HepG2 (cell line): ENCODE results near the gene CCDC85C. TPM values are rescaled to one million over a fixed set of nuclear protein-coding genes. Genes with fewer than 3 reads are reported as not detected.

Experiments
- ATAC-seq: fragments of 200-7000 bp; cut with Tn5 transposase; 3 replicates; pipeline ENCODE4 v1.9.1; 2020; ENCODE audit warnings: mild to moderate bottlenecking, moderate library complexity
- BruUV-seq: library from RNA; stranded (reverse); fragments of 400-500 nt; replicated peaks from 2 replicates; lab custom pipeline; 2021; lab: Mats Ljungman, UMichigan
- CTCF ChIA-PET: fragments of 300-600 bp; formaldehyde crosslinking; extraction: SDS; loops from one replicate; lab custom pipeline; 2021; ENCODE audit warnings: low total read pairs, inconsistent platforms, low intra/inter-chr PET ratio; lab: Yijun Ruan, JAX
- POLR2A ChIA-PET: fragments of 350-600 bp; sonication (Branson Sonifier 250); formaldehyde crosslinking; loops from one replicate; lab custom pipeline; 2020; ENCODE audit warnings: antibody characterized with exemption, inconsistent platforms; lab: Yijun Ruan, JAX
- DNase-seq: peaks from one replicate; pipeline ENCODE4 v3.0.0-alpha.2; 2015; ENCODE audit warnings: low spot score
- FAIRE-seq: peaks from 3 replicates; lab custom pipeline; 2011; peaks lifted over from hg19 to GRCh38; lab: Jason Lieb, UNC
- H2AFZ ChIP-seq: one replicate; pipeline ENCODE4 v1.6.1; 2011; ENCODE audit warnings: low read length, inconsistent platforms
- H3K27ac ChIP-seq: fragments of 300-600 bp; 3 replicates; pipeline ENCODE4 v1.8.0; 2011; ENCODE audit warnings: mixed run types, mild to moderate bottlenecking, mixed read lengths, low read length, inconsistent platforms; ENCODE audit not compliant: insufficient read depth; ENCODE audit errors: extremely low read length
- H3K27me3 ChIP-seq, 2 experiments: fragments of 200-600 bp in 1 of 2; 2 replicates in 1 of 2; 3 replicates in 1 of 2; pipeline versions ENCODE4 v1.6.0 to v1.8.0; 2011; ENCODE audit warnings: low read length in 2 of 2, mild to moderate bottlenecking in 2 of 2, moderate library complexity in 2 of 2, inconsistent platforms in 1 of 2; ENCODE audit not compliant: insufficient read depth in 2 of 2, control insufficient read depth in 1 of 2
- H3K36me3 ChIP-seq, 2 experiments: fragments of 200-600 bp in 1 of 2; replicated peaks in 1 of 2; 2 replicates in 1 of 2; 3 replicates in 1 of 2; pipeline versions ENCODE4 v1.5.1 to v1.8.0; 2011; ENCODE audit warnings: low read length in 2 of 2, inconsistent platforms in 1 of 2; ENCODE audit not compliant: insufficient read depth in 2 of 2, control insufficient read depth in 1 of 2
- H3K4me1 ChIP-seq: 2 replicates; pipeline ENCODE4 v1.5.1; 2012; ENCODE audit warnings: low read length, inconsistent platforms; ENCODE audit not compliant: insufficient read depth
- H3K4me2 ChIP-seq: 2 replicates; pipeline ENCODE4 v1.6.0; 2011; ENCODE audit warnings: low read depth, low read length, inconsistent platforms
- H3K4me3 ChIP-seq, 3 experiments: fragments of 200-600 bp in 1 of 3; sonication (generic), shearing (Covaris generic) in 1 of 3; replicated peaks in 1 of 3; 2 replicates each; pipeline ENCODE4 v1.5.1; 2011 to 2016; ENCODE audit warnings: low read length in 3 of 3, inconsistent platforms in 2 of 3, low read depth in 2 of 3, mild to moderate bottlenecking in 2 of 3, control low read depth in 1 of 3, mixed read lengths in 1 of 3; ENCODE audit not compliant: insufficient read depth in 1 of 3
- H3K79me2 ChIP-seq: one replicate; pipeline ENCODE4 v1.6.1; 2011; ENCODE audit warnings: low read length, inconsistent platforms; ENCODE audit not compliant: insufficient read depth
- H3K9ac ChIP-seq: 2 replicates; pipeline ENCODE4 v1.6.0; 2011; ENCODE audit warnings: mild to moderate bottlenecking, low read depth, low read length, inconsistent platforms; ENCODE audit not compliant: insufficient read depth
- H3K9me3 ChIP-seq: 2 replicates; pipeline ENCODE4 v1.5.1; 2012; ENCODE audit warnings: mild to moderate bottlenecking, low read length
- H4K20me1 ChIP-seq: 2 replicates; pipeline ENCODE4 v1.6.0; 2011; ENCODE audit warnings: inconsistent platforms, mild to moderate bottlenecking, low read length, moderate library complexity; ENCODE audit not compliant: insufficient read depth
- CREB3 ChIP-seq: sonication (generic); formaldehyde crosslinking; IDR thresholded peaks from 2 replicates; pipeline ENCODE4 v1.5.0; 2020; ENCODE audit warnings: missing genetic modification reagents
- FOXA1 ChIP-seq, 2 experiments: fragments of 450-650 bp in 1 of 2; sonication (generic) in 1 of 2; formaldehyde crosslinking in 1 of 2; IDR thresholded peaks; 2 replicates each; pipeline versions ENCODE4 v1.4.0 to v1.6.1; 2016 to 2020; ENCODE audit warnings: missing genetic modification reagents in 1 of 2
- FOXO4 ChIP-seq: sonication (generic); formaldehyde crosslinking; conservative IDR thresholded peaks from 2 replicates; pipeline ENCODE4 v1.8.1; 2023; ENCODE audit warnings: missing genetic modification reagents
- IRF2 ChIP-seq: IDR thresholded peaks from 2 replicates; pipeline ENCODE4 v1.6.1; 2018; ENCODE audit warnings: missing genetic modification reagents, missing compliant biosample characterization
- JUNB ChIP-seq: sonication (generic); formaldehyde crosslinking; IDR thresholded peaks from 2 replicates; pipeline ENCODE4 v1.8.0; 2022; ENCODE audit warnings: missing genetic modification reagents, mild to moderate bottlenecking, borderline replicate concordance
- NR3C1 ChIP-seq: sonication (generic); formaldehyde crosslinking; IDR thresholded peaks from 2 replicates; pipeline ENCODE4 v1.4.0; 2020; ENCODE audit warnings: missing genetic modification reagents
- PHF20 ChIP-seq: sonication (generic); formaldehyde crosslinking; IDR thresholded peaks from 2 replicates; pipeline ENCODE4 v1.5.0; 2020; ENCODE audit warnings: mild to moderate bottlenecking, missing genetic modification reagents
- RARG ChIP-seq: sonication (generic); formaldehyde crosslinking; IDR thresholded peaks from 2 replicates; pipeline ENCODE4 v1.4.0; 2020; ENCODE audit warnings: low read depth, mild to moderate bottlenecking, missing genetic modification reagents
- RFXANK ChIP-seq: IDR thresholded peaks from 2 replicates; pipeline ENCODE4 v1.6.1; 2016
- ZBTB43 ChIP-seq: sonication (generic); formaldehyde crosslinking; conservative IDR thresholded peaks from 2 replicates; pipeline ENCODE4 v1.4.0; 2020; ENCODE audit warnings: missing genetic modification reagents
- ZNF547 ChIP-seq: sonication (generic); formaldehyde crosslinking; IDR thresholded peaks from 2 replicates; pipeline ENCODE4 v1.5.1; 2020; ENCODE audit warnings: mild to moderate bottlenecking, missing genetic modification reagents
- ZNF557 ChIP-seq: sonication (generic); formaldehyde crosslinking; IDR thresholded peaks from 2 replicates; pipeline ENCODE4 v1.4.0; 2020; ENCODE audit warnings: missing genetic modification reagents
- ZNF7 ChIP-seq: IDR thresholded peaks from 2 replicates; pipeline ENCODE4 v1.6.1; 2016; ENCODE audit warnings: missing biosample characterization, missing genetic modification reagents
- ZNF850 ChIP-seq: sonication (generic); formaldehyde crosslinking; conservative IDR thresholded peaks from 2 replicates; pipeline ENCODE4 v1.9.0; 2021; ENCODE audit warnings: mild to moderate bottlenecking, missing genetic modification reagents
- ZSCAN22 ChIP-seq: sonication (generic); formaldehyde crosslinking; IDR thresholded peaks from 2 replicates; pipeline ENCODE4 v1.4.0; 2020; ENCODE audit warnings: mild to moderate bottlenecking, missing genetic modification reagents
- WGBS: methylation state at CpG from one replicate; pipeline ENCODE4 v1.1.6; 2017; ENCODE audit warnings: low lambda C conversion rate; 5-methylcytosine and 5-hydroxymethylcytosine counted together
- in situ Hi-C: cut with HindIII; loops from 2 replicates; pipeline ENCODE4 v1.10.0; 2017; ENCODE audit warnings: low pct_unique_long_range_greater_than_20kb; ENCODE audit not compliant: extremely low pct_ligation_motif_present
- intact Hi-C: fragments of 100-400 bp; cut with micrococcal nuclease; formaldehyde crosslinking; loops from one replicate; pipeline ENCODE4 v1.10.0; 2022; ENCODE audit not compliant: unreplicated experiment
- polyA plus RNA-seq, 8 experiments: library from polyadenylated mRNA; depleted of rRNA in 3 of 8; stranded (reverse) in 7 of 8; unstranded in 1 of 8; fragments of >200 nt; fragmentation: Illumina TruSeq in 4 of 8; extraction: Trizol in 4 of 8; gene quantifications; 2 replicates each; pipeline versions ENCODE4 v1.2.1 to v1.2.3, GENCODE V29; 2011 to 2016; ENCODE audit warnings: low read depth in 4 of 8, missing spikeins in 1 of 8, mixed read lengths in 1 of 8; ENCODE audit not compliant: insufficient read depth in 1 of 8
- total RNA-seq, 5 experiments: library from RNA; depleted of rRNA; stranded (reverse); fragments of >200 nt; fragmentation: Illumina TruSeq; extraction: Trizol; gene quantifications; 2 replicates each; pipeline ENCODE4 v1.2.3, GENCODE V29; 2016; ENCODE audit warnings: low read depth in 1 of 5

Gene CCDC85C
- total and polyA plus RNA-seq, 2 of the 13 experiments (the other 11 are each of a cell fraction or from before 2014, with no cell fraction given), result 18.8 to 43.8 TPM

GRCh38 chr14:99579120-99579836, 24.7 kb downstream of the CCDC85C start (continued):
- TF ChIP-seq FOXO4 (CRISPR knock-in tag) (no peak), ZNF850 (CRISPR knock-in tag) (no peak), RARG (CRISPR knock-in tag) (no peak), JUNB (no peak), ZNF7 (CRISPR knock-in tag) (no peak), ZNF557 (CRISPR knock-in tag) (no peak), NR3C1 (CRISPR knock-in tag) (no peak), RFXANK (CRISPR knock-in tag) (no peak)
- TF ChIP-seq, all 625 proteins: peak for 0

GRCh38 chr14:99578541-99579101, 25.4 kb downstream of the CCDC85C start:
- no peak for TF ChIP-seq ZSCAN22
- no peak for TF ChIP-seq IRF2 (CRISPR knock-in tag)
- no peak for TF ChIP-seq ZBTB43 (CRISPR knock-in tag)
- no peak for TF ChIP-seq CREB3
- no peak for TF ChIP-seq FOXA1 (IDR thresholded peaks at IDR 0.05)
- TF ChIP-seq FOXA1 (CRISPR knock-in tag; IDR thresholded peaks at IDR 0.05), result peak; percentile 10; the same call in 1 of the 2 replicates
- no peak for TF ChIP-seq ZNF547 (CRISPR knock-in tag)
- no peak for TF ChIP-seq PHF20 (CRISPR knock-in tag)
- peaks cover 3 to 13% of the 10 kb centered on the region in 2 experiments; a peak in 3 of 5 replicates for H3K36me3 ChIP-seq
- H3K4me2 ChIP-seq, result no peak overlapping the region
- in situ Hi-C loops, result no loop called here
- H3K27ac ChIP-seq, result no peak overlapping the region
- no peak overlapping the region for H3K4me3 ChIP-seq
- H3K9me3 ChIP-seq, result no peaks in the 10 kb centered on the region
- 90% methylated on average over 7 of the region's 12 CpGs for WGBS
- intact Hi-C loops, result no loop called here
- FAIRE-seq, result no peak
- no TSS peak for BruUV-seq
- peaks cover 90% of the 10 kb centered on the region for H3K79me2 ChIP-seq
- H3K4me1 ChIP-seq, result peaks cover 64% of the 10 kb centered on the region
- H3K9ac ChIP-seq, result no peak overlapping the region
- CTCF ChIA-PET, result no interaction called here
- H4K20me1 ChIP-seq, result peaks cover 44% of the 10 kb centered on the region
- H2AFZ ChIP-seq, result no peak overlapping the region
- ATAC-seq, result no peak
- DNase-seq, result no peak
- POLR2A ChIA-PET, result no interaction called here
- no peaks in the 10 kb centered on the region; a peak in 1 of 5 replicates for H3K27me3 ChIP-seq
